Fibroblast of gingiva (primary cell): ENCODE data around the gene BRI3BP.
"Not testable (repeated sequence)": the region's sequence is repeated elsewhere in the genome, so short reads cannot be mapped to it uniquely, and the experiment has no call there.

Experiments used
- DNase-seq: peaks from one replicate; pipeline ENCODE4 v3.0.0-alpha.2; 2011; ENCODE audit warnings: low read depth

The BRI3BP gene

DNA sequence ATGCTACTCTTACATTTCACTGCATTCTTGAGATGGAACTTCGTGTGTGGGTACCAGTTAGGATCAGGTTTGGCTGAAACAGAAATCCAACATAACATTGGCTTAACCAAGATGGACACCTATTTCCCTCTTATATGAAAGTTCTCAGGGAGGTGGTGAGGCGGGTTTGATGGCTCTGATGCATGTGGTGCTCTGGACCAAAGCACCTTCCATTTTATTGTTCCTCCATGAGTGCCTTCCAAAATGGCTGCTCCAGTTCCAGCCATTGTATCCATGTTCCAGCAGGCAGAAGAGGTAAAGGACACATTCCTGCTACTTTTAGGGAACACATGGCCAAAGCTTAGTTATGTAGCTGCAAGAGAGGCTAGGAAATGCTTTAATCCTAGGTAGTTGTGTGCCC is 29.6 kb downstream of the BRI3BP start:
- no peak for DNase-seq

- no peak for DNase-seq
Measured at GRCh38 chr12:125024949-125025563, 31.6 kb downstream of the BRI3BP start.

GRCh38 chr12:125025606-125026235 is 32.3 kb downstream of the BRI3BP start:
- DNase-seq, result no peak

DNA sequence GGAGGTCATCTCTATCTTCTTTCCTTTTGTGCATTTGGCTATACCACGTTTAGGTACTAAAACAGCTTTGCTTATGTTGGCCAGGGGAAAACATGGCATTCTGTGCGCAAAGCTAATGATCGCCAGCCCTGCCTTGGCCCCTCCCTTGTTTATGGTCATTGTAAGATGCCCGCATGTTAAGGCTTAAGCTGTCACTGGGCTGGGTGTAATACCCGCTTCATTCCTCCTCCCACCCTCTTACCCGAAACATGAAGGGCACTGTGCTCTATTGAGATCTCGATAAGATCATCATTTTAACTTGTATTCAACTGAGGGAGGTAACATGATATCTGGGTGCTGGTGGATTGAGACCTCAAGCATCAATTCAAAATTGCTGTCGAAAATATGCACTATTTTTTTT is 34.7 kb downstream of the BRI3BP start:
- DNase-seq, result no peak

DNA sequence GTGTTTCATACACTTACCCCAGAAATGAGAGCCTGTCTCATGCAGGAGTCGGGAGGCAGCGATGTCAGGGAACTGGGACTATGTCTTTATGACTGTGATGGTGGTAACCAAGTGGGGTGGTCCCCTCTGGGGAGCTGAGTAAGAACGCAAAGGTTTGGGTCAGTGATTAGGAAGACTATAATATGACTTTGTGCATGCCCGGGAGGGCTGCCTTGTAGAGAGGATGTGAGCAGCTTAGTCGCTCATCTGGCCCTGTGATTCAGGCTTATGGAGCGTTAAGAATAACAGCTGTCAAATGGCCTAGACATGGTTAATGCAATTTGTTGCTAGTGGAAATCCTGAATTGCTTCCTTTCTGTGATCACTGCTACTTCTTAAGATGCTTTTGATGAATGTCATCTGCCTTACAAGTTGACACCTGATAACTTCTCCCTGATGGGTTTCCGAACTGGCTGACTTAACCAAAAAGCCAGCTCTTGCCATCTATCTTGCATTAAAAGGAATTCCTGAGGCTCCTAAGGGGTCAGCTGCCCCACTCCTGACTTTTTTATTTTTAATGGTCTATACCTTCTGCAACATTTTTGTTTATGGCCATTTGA is 36.4 kb downstream of the BRI3BP start:
- DNase-seq, result no peak

DNA sequence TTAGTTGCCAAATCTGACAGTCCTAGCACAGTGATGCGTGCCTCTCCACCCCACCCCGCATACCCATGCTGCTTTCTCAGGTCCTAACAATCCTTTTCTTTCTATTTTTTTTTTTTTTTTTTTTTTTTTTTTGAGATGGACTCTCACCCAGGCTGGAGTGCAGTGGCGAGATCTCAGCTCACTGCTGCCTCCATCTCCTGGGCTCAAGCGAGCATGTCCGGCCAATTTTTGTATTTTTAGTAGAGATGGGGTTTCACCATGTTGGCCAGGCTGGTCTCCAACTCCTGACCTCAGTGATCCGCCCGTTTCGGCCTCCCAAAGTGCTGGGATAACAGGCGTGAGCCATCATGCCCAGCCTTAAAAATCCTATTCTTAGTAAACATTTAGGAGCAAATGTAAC is 38.0 kb downstream of the BRI3BP start:
- DNase-seq, result not testable (repeated sequence)

DNA sequence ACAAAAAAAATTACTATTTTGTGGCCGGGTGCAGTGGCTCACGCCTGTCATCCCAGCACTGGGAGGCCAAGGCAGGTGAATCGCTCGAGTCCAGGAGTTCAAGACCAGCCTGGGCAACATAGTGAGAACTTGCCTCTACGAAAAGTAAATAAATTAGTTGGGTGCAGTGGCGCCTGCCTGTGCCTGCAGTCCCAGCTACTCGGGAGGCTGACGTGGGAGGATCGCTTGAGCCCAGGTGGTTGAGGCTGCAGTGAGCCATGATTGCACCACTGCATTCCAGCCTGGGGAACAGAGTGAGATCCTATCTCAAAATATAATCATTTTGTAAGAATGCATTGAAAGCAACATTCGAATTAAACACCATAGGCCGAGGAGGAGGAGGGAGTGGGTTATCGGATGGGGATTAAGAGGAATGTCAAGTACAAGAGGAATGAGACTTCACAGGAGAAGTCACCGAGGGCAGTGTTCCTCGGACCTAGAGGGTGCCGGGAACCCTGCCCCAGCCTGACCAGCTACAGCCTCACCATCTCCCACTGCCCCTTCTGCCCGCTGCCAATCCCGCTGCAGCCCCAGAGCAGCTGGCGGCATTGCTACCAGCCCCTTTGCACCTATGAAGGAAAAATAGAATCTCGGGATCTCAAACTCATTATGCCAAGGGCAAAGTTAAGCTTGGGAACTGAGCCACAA is 39.2 kb downstream of the BRI3BP start:
- DNase-seq, result no peak

DNA sequence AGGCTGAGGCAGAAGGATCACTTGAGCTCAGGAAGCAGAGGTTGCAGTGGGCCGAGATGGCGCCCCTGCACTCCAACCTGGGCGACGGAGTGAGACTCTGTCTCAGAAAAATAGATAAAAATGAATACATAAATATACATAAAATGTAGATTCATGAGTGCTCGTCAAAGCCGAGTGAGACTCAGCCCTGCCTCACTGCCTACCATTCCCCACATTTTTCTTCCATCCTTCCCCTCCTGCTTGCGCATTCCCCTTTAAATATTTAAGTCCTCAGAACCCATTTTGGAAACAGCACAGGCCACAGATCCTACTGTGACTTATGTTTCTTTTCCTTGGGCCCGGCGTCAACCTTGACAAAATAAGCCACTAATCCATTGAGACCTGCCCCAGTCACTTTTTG is 39.8 kb downstream of the BRI3BP start:
- DNase-seq, result no peak

DNA sequence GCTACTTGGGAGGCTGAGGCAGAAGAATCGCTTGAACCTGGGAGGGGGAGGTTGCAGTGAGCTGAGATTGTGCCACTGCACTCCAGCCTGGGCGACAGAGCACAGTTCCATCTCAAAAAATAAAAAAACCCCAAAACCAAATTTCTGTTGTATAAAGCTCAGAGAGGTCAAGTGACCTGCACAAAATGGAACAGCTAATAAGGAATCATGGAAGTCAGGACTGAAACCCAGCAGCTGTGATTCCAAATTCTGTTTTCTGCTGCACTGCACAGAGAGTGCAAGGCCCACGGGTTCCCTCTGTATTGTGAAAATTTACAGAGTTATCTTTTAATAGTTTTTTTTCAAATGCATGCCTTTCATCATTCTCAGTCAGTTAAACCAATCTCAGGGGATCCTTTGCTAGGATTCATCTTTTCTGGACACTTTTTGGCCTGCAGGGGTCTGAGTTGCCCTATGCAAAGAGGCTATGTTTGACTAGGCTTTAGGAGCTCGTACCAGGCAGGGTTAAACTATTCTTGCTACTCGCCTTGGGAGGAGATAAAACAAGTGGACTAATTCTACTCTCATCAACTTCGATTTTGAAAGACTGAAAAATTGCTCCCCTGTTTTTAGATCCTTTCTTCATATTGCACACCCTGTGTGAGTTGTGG is 45.7 kb downstream of the BRI3BP start:
- DNase-seq, result no peak

DNA sequence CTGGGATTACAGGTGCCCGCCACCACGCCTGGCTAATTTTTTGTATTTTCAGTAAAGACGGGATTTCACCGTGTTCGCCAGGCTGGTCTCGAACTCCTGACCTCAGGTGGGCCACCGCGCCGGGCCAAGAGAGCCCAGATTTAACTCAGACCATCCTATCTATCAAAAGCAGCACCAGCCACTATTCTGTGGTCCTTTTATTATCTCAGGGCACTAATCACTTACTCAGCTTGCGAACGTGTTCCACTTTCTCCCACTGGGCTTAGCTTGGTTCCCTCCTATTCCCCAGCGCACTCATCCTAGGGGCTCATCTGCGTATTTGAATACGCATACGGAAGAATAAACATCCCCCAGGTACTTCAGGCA is 55.6 kb downstream of the BRI3BP start:
- no peak for DNase-seq

DNA sequence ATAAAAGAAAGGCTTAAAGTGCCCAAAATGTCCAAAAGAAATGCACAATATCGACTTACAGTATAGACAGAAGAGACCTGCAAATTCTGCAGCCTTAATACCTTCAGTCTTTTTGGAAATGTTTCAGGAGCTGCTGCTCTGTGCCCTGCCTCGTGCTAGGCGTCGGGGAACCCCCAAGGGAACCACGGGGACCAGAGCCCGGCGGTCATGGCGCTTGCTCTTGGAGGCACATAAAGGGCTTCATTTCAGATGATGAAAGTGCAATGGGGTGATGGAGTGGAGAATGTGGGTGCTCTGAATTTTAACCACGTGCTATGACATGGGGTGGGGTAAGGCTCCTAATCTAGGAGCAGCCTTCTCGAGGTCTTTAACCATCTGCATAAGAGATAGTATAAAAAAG is 57.0 kb downstream of the BRI3BP start:
- no peak for DNase-seq

GRCh38 chr12:125050868-125051267 is 57.4 kb downstream of the BRI3BP start:
- DNase-seq, result no peak

- DNase-seq, result no peak
Measured at GRCh38 chr12:125053821-125054220, 60.4 kb downstream of the BRI3BP start.

GRCh38 chr12:125055591-125055990 is 62.1 kb downstream of the BRI3BP start:
- DNase-seq, result no peak

- no peak for DNase-seq
Measured at GRCh38 chr12:125056306-125056705, 62.9 kb downstream of the BRI3BP start.

- DNase-seq, result no peak
Measured at GRCh38 chr12:125057708-125058107, 64.3 kb downstream of the BRI3BP start.

- no peak for DNase-seq
Measured at GRCh38 chr12:125061229-125061628, 67.8 kb downstream of the BRI3BP start.

DNA sequence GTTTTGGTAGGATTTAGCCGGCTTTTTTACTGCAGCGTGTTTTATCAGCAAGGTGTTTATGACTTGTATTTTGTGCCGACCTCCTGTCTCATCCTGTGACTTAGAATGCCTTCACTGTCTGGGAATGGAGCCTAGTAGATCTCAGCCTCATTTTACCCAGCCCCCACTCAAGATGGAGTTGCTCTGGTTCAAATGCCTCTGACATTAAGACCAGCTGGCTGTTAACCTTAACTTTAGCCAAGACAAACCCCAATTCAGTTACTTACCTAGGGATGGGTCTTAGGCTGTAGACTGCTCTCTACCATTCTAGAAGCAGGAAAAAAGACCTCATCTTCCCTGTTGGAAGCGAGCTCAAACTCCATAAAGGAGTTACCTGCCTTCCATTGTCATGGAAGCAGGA is 70.1 kb downstream of the BRI3BP start:
- DNase-seq, result not testable (repeated sequence)

DNA sequence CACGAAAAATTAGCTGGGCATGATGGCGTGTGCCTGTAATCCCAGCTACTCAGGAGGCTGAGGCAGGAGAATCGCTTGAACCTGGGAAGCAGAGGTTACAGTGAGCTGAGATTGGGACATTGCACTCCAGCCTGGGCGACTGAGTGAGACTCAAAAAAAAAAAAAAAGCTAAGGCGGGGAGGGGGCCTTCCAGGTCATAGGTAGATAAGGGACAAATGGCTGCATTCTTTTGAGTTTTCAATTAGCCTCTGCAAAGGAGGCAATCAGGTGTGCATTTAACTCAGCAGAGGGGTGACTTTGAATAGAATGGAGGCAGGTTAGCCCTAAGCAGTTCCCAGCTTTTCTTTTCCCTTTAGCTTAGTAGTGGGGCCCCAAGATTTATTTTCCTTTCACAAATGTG is 71.0 kb downstream of the BRI3BP start:
- no peak for DNase-seq

GRCh38 chr12:125065021-125065918 is 71.8 kb downstream of the BRI3BP start, which contains the start of gene AACS:
AACS (plus strand) TSS chr12:125065435; CDS start chr12:125065585, 150 bp downstream.
- DNase-seq, result peak; percentile 75

DNA sequence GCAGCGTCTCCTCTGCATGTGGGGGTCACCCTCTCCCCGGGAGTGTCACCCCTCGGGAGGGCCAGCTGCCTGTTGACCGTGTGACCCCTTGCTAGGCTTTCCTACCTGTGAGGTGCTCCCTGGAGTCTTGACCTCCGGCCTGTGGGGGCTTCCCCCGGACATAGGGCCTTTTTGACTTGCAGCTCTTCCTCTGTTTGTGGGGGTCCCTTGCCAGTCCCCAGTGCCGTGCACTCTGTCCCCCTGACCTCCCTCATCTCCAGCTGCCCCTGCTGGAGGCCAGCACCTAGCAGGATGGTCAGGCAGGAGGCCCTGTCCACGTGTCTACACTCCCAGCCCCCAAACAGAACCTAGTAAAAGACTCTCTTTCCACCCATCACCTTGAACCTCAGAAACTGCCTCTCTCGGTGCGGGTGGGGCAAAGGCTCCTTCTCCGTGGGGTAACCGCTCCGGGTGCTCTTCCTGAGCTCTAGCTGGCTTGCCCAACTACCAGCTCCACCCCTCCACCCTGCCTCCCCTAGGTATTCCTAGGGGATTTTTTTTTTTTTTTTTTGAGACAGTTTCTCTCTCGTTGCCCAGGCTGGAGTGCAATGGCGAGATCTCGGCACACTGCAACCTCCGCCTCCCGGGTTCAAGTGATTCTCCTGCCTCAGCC is 72.6 kb downstream of the BRI3BP start:
- DNase-seq, result no peak
